ENCODE data around the gene MORF4L1. TPM values are rescaled to one million over a fixed set of nuclear protein-coding genes. Genes with fewer than 3 reads are reported as not detected.
A peak's percentile ranks its signal among the peaks of the same experiment; 100 is the strongest.

MORF4L1 gene
- total and polyA plus RNA-seq, 4 donors: 124 to 433 (median 267) TPM

DNA sequence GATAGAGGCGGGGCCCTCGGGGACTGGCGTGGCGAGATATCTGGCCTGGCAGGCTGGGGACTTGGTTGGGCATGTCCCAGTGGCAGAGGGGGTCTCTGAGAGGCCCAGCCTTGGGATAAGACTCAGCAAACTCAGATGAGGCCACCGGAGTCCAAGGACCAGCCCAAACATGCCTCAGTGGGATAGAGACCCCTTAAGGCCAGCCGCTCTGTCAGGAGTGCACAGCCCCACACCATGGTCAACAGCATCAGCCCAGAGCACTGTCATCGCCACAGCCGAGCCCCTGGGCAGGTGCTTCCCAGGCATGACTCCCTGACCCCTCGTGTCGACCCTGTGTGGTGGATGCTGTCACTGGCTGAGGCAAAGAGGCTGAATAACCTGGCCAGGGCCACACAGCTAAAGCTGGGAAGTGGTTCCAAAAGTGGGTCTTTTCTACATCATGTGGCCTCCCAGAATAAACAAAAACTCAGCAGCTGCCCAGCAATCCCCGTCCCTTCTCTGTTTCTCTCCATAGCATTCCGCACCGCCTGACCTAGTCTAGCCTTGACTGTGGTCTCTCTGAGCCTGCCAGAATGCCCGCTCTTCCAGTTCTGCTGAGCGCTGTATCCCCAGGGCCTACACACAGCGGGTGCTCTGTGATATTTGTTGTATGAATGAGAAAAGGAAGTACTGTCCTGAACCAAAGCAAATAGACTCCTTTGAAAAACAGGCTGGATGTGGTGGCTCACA, 57.0 kb downstream of the MORF4L1 start:
- Histone ChIP-seq H3K27me3 (ENCODE audit: control insufficient read depth in 3 of 3, insufficient read depth in 3 of 3, low read length in 2 of 3) (no peaks in the 10 kb centered on the region), H3K9ac (ENCODE audit: insufficient read depth in 1 of 2, low read length in 2 of 2) (no peak overlapping the region), H3K36me3 (ENCODE audit: control insufficient read depth in 4 of 4, insufficient read depth in 4 of 4, low read length in 4 of 4) (peaks cover 0 to 72% (median 3%) of the 10 kb centered on the region in 4 donors), H3K9me3 (ENCODE audit: control insufficient read depth in 4 of 4, insufficient read depth in 3 of 4, low read length in 3 of 4) (peaks cover 0 to 2% (median 0%) of the 10 kb centered on the region in 4 donors), H3K4me3 (no peak overlapping the region), H3K27ac (ENCODE audit: low read depth in 1 of 2, low read length in 1 of 2) (no peak overlapping the region), H3K4me1 (ENCODE audit: control insufficient read depth in 5 of 5, insufficient read depth in 5 of 5, low read length in 5 of 5) (peaks cover 0 to 25% (median 0%) of the 10 kb centered on the region in 5 donors)
- DNase-seq (no peak), ATAC-seq (ENCODE audit: insufficient read depth, low FRiP score) (no peak)
- no peak for TF ChIP-seq CTCF (IDR thresholded peaks at IDR 0.05; ENCODE audit: control extremely low read depth, extremely low read depth)
- WGBS, 2 donors: 91 to 93% methylated on average over 16 of the region's 16 CpGs

DNA sequence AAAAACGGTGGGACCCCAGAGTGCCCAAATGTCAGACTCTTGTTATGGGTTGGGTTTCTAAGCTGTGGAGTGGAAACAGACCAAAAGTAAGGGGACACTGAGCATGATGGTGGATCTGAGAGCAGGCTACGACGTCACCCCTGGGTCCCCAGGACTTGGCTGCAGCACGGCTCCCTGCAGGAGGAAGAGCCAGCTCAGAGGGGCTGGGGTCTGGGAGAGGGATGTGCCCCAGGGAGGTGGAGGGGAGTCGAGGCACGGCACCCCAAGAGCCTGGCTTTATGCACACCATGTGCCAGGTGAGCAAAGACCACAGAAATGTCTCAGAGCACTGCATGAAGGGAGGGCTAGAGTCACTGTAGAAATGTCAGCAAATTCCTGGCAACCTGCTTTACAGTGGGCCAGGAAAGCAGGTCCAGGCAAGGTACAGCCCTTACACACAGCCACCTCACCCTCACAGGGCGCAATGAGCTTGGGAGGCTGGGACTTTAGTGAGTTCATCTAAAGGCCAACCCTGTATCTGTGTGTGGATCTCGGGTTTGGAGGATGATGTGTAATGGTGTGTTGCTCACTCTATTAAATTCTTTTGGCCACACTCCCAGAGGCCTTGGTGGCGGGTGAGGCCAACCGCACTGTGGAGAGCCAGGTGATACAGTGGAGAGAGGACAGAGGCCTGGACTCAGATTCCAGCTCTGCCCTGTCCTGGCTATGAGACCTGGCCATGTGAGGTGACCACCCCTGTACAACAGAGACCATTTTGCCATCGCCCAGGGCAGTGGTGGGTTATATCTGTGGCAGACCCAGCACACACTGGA, 58.1 kb downstream of the MORF4L1 start:
- Histone ChIP-seq H3K27me3 (ENCODE audit: control insufficient read depth in 3 of 3, insufficient read depth in 3 of 3, low read length in 2 of 3) (no peaks in the 10 kb centered on the region), H3K27ac (ENCODE audit: low read depth in 1 of 2, low read length in 1 of 2) (no peak overlapping the region), H3K4me1 (ENCODE audit: control insufficient read depth in 5 of 5, insufficient read depth in 5 of 5, low read length in 5 of 5) (peaks cover 0 to 25% (median 0%) of the 10 kb centered on the region in 5 donors), H3K4me3 (no peak overlapping the region), H3K36me3 (ENCODE audit: control insufficient read depth in 4 of 4, insufficient read depth in 4 of 4, low read length in 4 of 4) (peaks cover 0 to 65% (median 3%) of the 10 kb centered on the region in 4 donors), H3K9me3 (ENCODE audit: control insufficient read depth in 4 of 4, insufficient read depth in 3 of 4, low read length in 3 of 4) (peaks cover 0 to 2% (median 0%) of the 10 kb centered on the region in 4 donors), H3K9ac (ENCODE audit: insufficient read depth in 1 of 2, low read length in 2 of 2) (no peak overlapping the region)
- no peak for TF ChIP-seq CTCF (IDR thresholded peaks at IDR 0.05; ENCODE audit: control extremely low read depth, extremely low read depth)
- DNase-seq (peak; percentile 52 to 70 (median 55)), ATAC-seq (ENCODE audit: insufficient read depth, low FRiP score) (no peak)
- whole genome bisulfite sequencing, 2 donors: 73 to 77% methylated on average over 11 of the region's 11 CpGs

GRCh38 chr15:78931439-78932257, 59.0 kb downstream of the MORF4L1 start:
- H3K4me1 ChIP-seq (ENCODE audit: control insufficient read depth in 5 of 5, insufficient read depth in 5 of 5, low read length in 5 of 5): peaks cover 0 to 25% (median 0%) of the 10 kb centered on the region in 5 donors
- peak in 1 of 3 donors; percentile 44 for DNase-seq
- TF ChIP-seq CTCF (IDR thresholded peaks at IDR 0.05; ENCODE audit: control extremely low read depth, extremely low read depth): no peak
- peaks cover 0 to 2% (median 0%) of the 10 kb centered on the region in 4 donors for H3K9me3 ChIP-seq (ENCODE audit: control insufficient read depth in 4 of 4, insufficient read depth in 3 of 4, low read length in 3 of 4)
- H3K4me3 ChIP-seq: no peak overlapping the region
- H3K9ac ChIP-seq (ENCODE audit: insufficient read depth in 1 of 2, low read length in 2 of 2): no peak overlapping the region
- no peaks in the 10 kb centered on the region for H3K27me3 ChIP-seq (ENCODE audit: control insufficient read depth in 3 of 3, insufficient read depth in 3 of 3, low read length in 2 of 3)
- no peak for ATAC-seq (ENCODE audit: insufficient read depth, low FRiP score)
- no peak overlapping the region for H3K27ac ChIP-seq (ENCODE audit: low read depth in 1 of 2, low read length in 1 of 2)
- H3K36me3 ChIP-seq (ENCODE audit: control insufficient read depth in 4 of 4, insufficient read depth in 4 of 4, low read length in 4 of 4): peaks cover 0 to 56% (median 3%) of the 10 kb centered on the region in 4 donors
- WGBS, 2 donors: 87 to 94% methylated on average over 21 of the region's 21 CpGs

All from lung (tissue), 12 donors.